IMR-90 (cell line): ENCODE data around the gene CRCP. TPM values are rescaled to one million over a fixed set of nuclear protein-coding genes. Genes with fewer than 3 reads are reported as not detected.

Experiments
- ATAC-seq: fragments of 200-7000 bp; cut with Tn5 transposase; 2 replicates; pipeline ENCODE4 v1.9.1; 2020; ENCODE audit warnings: low read depth, mild to moderate bottlenecking, moderate library complexity
- BruUV-seq: library from RNA; stranded (reverse); fragments of 400-500 nt; replicated peaks from 2 replicates; lab custom pipeline; 2021; lab: Mats Ljungman, UMichigan
- CTCF ChIA-PET: fragments of 300-600 bp; formaldehyde crosslinking; extraction: SDS; loops from one replicate; lab custom pipeline; 2021; ENCODE audit warnings: antibody characterized with exemption; lab: Yijun Ruan, JAX
- POLR2A ChIA-PET: fragments of 300-600 bp; sonication (Branson Sonifier 250); formaldehyde crosslinking; loops from one replicate; lab custom pipeline; 2022; ENCODE audit warnings: antibody characterized with exemption; ENCODE audit not compliant: unreplicated experiment; lab: Charles Lee
- DNase-seq: peaks from one replicate; pipeline ENCODE4 v3.0.0; 2013
- H2AFZ ChIP-seq: replicated peaks from 2 replicates; pipeline ENCODE3; 2013; ENCODE audit warnings: low read length, mild to moderate bottlenecking; ENCODE audit not compliant: poor library complexity
- H2AK5ac ChIP-seq: 2 replicates; pipeline ENCODE4 v1.6.1; 2013; ENCODE audit warnings: low read depth, low read length, inconsistent platforms
- H2AK9ac ChIP-seq: replicated peaks from 2 replicates; pipeline ENCODE3; 2013; ENCODE audit warnings: mild to moderate bottlenecking, low read depth, low read length, moderate library complexity; ENCODE audit not compliant: poor library complexity
- H2BK120ac ChIP-seq: 2 replicates; pipeline ENCODE4 v1.6.1; 2013; ENCODE audit warnings: low read depth, low read length, inconsistent platforms
- H2BK15ac ChIP-seq: 3 replicates; pipeline ENCODE4 v1.6.1; 2013; ENCODE audit warnings: low read depth, low read length, inconsistent platforms
- H2BK20ac ChIP-seq: 2 replicates; pipeline ENCODE4 v1.6.1; 2013; ENCODE audit warnings: low read depth, mild to moderate bottlenecking, inconsistent platforms, low read length, moderate library complexity
- H2BK5ac ChIP-seq: 2 replicates; pipeline ENCODE4 v1.6.1; 2013; ENCODE audit warnings: mild to moderate bottlenecking, low read depth, low read length, inconsistent platforms; ENCODE audit not compliant: poor library complexity, severe bottlenecking
- H3K14ac ChIP-seq: replicated peaks from 2 replicates; pipeline ENCODE4 v1.6.1; 2013; ENCODE audit warnings: low read depth, low read length, inconsistent platforms
- H3K18ac ChIP-seq: 2 replicates; pipeline ENCODE4 v1.6.1; 2013; ENCODE audit warnings: low read depth, low read length, control low read depth
- H3K23ac ChIP-seq: 2 replicates; pipeline ENCODE4 v1.6.1; 2013; ENCODE audit warnings: low read depth, low read length, inconsistent platforms
- H3K27ac ChIP-seq: 2 replicates; pipeline ENCODE4 v1.5.1; 2013; ENCODE audit warnings: mild to moderate bottlenecking, control low read depth, low read length; ENCODE audit not compliant: insufficient read depth
- H3K27me3 ChIP-seq: 2 replicates; pipeline ENCODE4 v1.6.1; 2013; ENCODE audit warnings: low read length; ENCODE audit not compliant: control insufficient read depth, insufficient read depth
- H3K36me3 ChIP-seq: 2 replicates; pipeline ENCODE4 v1.6.1; 2013; ENCODE audit warnings: low read length, mixed read lengths; ENCODE audit not compliant: control insufficient read depth, insufficient read depth
- H3K4ac ChIP-seq: 2 replicates; pipeline ENCODE4 v1.6.1; 2013; ENCODE audit warnings: low read depth, low read length, inconsistent platforms
- H3K4me1 ChIP-seq: 2 replicates; pipeline ENCODE4 v1.6.1; 2013; ENCODE audit warnings: low read length, mixed read lengths; ENCODE audit not compliant: control insufficient read depth, insufficient read depth
- H3K4me2 ChIP-seq: 2 replicates; pipeline ENCODE4 v1.6.1; 2013; ENCODE audit warnings: low read depth, mild to moderate bottlenecking, control low read depth, low read length, moderate library complexity
- H3K4me3 ChIP-seq: 2 replicates; pipeline ENCODE4 v1.5.1; 2013; ENCODE audit warnings: low read depth, mild to moderate bottlenecking, control low read depth, low read length, moderate library complexity; ENCODE audit not compliant: insufficient read depth
- H3K56ac ChIP-seq: 2 replicates; pipeline ENCODE4 v1.6.1; 2013; ENCODE audit warnings: low read length, inconsistent platforms; ENCODE audit not compliant: insufficient read depth; ENCODE audit errors: extremely low read depth
- H3K79me1 ChIP-seq, 2 experiments: 2 replicates each; pipeline ENCODE4 v1.6.1; 2013; ENCODE audit warnings: low read length in 2 of 2, inconsistent platforms in 1 of 2, low read depth in 1 of 2
- H3K9ac ChIP-seq: 2 replicates; pipeline ENCODE4 v1.6.1; 2013; ENCODE audit warnings: low read depth, low read length, control low read depth
- H3K9me1 ChIP-seq: 2 replicates; pipeline ENCODE4 v1.6.1; 2013; ENCODE audit warnings: low read length, inconsistent platforms; ENCODE audit not compliant: insufficient read depth
- H3K9me3 ChIP-seq: 2 replicates; pipeline ENCODE4 v1.6.1; 2013; ENCODE audit warnings: low read length; ENCODE audit not compliant: control insufficient read depth, insufficient read depth
- H4K20me1 ChIP-seq: 2 replicates; pipeline ENCODE4 v1.6.1; 2013; ENCODE audit warnings: low read length, inconsistent platforms; ENCODE audit not compliant: insufficient read depth
- H4K5ac ChIP-seq: 2 replicates; pipeline ENCODE4 v1.6.1; 2013; ENCODE audit warnings: mild to moderate bottlenecking, low read depth, low read length, control low read depth
- H4K8ac ChIP-seq, 2 experiments: 2 replicates each; pipeline ENCODE4 v1.6.1; 2013; ENCODE audit warnings: low read depth in 2 of 2, low read length in 2 of 2, control low read depth in 1 of 2, inconsistent platforms in 1 of 2
- H4K91ac ChIP-seq: 2 replicates; pipeline ENCODE4 v1.6.1; 2013; ENCODE audit warnings: low read depth, low read length, inconsistent platforms; ENCODE audit not compliant: insufficient read depth
- CTCF ChIP-seq: conservative IDR thresholded peaks from 2 replicates; pipeline ENCODE4 v1.5.1; 2012; ENCODE audit warnings: mild to moderate bottlenecking, low read depth, low read length, improper control_type of control experiment
- ELK1 ChIP-seq: fragments of 150-350 bp; IDR thresholded peaks from 2 replicates; pipeline ENCODE4 v1.6.1; 2016; ENCODE audit warnings: low read depth, mild to moderate bottlenecking, low read length, moderate library complexity, borderline replicate concordance
- FOS ChIP-seq: fragments of 150-350 bp; IDR thresholded peaks from 2 replicates; pipeline ENCODE4 v1.6.1; 2016; ENCODE audit warnings: low read depth, low read length
- MAFK ChIP-seq: IDR thresholded peaks from 2 replicates; pipeline ENCODE4 v1.6.1; 2012; ENCODE audit warnings: low read depth, low read length, improper control_type of control experiment
- MAZ ChIP-seq: IDR thresholded peaks from 2 replicates; pipeline ENCODE4 v1.6.1; 2012; ENCODE audit warnings: low read depth, mild to moderate bottlenecking, low read length, improper control_type of control experiment, moderate library complexity, borderline replicate concordance
- MXI1 ChIP-seq: IDR thresholded peaks from 2 replicates; pipeline ENCODE4 v1.6.1; 2012; ENCODE audit warnings: low read depth, mild to moderate bottlenecking, low read length, moderate library complexity, borderline replicate concordance
- NFE2L2 ChIP-seq: fragments of 150-350 bp; IDR thresholded peaks from 2 replicates; pipeline ENCODE4 v1.6.1; 2016; ENCODE audit warnings: low read depth, mild to moderate bottlenecking, low read length
- POLR2A ChIP-seq: IDR thresholded peaks from 2 replicates; pipeline ENCODE4 v1.6.1; 2012; ENCODE audit warnings: mild to moderate bottlenecking, low read depth, low read length
- RAD21 ChIP-seq: IDR thresholded peaks from 2 replicates; pipeline ENCODE4 v1.6.1; 2012; ENCODE audit warnings: low read length, improper control_type of control experiment
- RFX5 ChIP-seq: IDR thresholded peaks from 2 replicates; pipeline ENCODE4 v1.8.0; 2012; ENCODE audit warnings: low read depth, mild to moderate bottlenecking, low read length, moderate library complexity
- SMC3 ChIP-seq: fragments of 150-350 bp; IDR thresholded peaks from 2 replicates; pipeline ENCODE4 v1.6.1; 2016; ENCODE audit warnings: low read depth, mild to moderate bottlenecking, antibody characterized with exemption, low read length, moderate library complexity
- USF2 ChIP-seq: fragments of 150-350 bp; IDR thresholded peaks from 2 replicates; pipeline ENCODE4 v1.6.1; 2017; ENCODE audit warnings: mild to moderate bottlenecking, antibody characterized with exemption, low read length, low read depth
- WGBS, 2 experiments: methylation state at CpG; one replicate each; pipeline versions ENCODE4 v1.1.5 to v1.1.7; 2013; ENCODE audit warnings: missing lambda C conversion rate in 2 of 2; ENCODE audit not compliant: insufficient read length in 1 of 2; ENCODE audit errors: extremely low coverage in 2 of 2; 5-methylcytosine and 5-hydroxymethylcytosine counted together
- dilution Hi-C: fragments of 300-500 bp; cut with HindIII; formaldehyde crosslinking; loops from one replicate; pipeline ENCODE4 v1.14.3; 2018; ENCODE audit warnings: low sequenced_read_pairs; ENCODE audit not compliant: unreplicated experiment
- in situ Hi-C: fragments of 300-500 bp; cut with MboI; formaldehyde crosslinking; loops from 3 replicates; pipeline ENCODE4 v1.14.3; 2019; ENCODE audit warnings: low sequenced_read_pairs, inconsistent platforms, mixed read lengths
- intact Hi-C: fragments of 100-400 bp; cut with micrococcal nuclease; formaldehyde crosslinking; loops from 2 replicates; pipeline ENCODE4 v1.10.0; 2022
- polyA plus RNA-seq, 3 experiments: library from polyadenylated mRNA; depleted of rRNA; stranded (reverse); fragments of >200 nt; gene quantifications; 2 replicates each; pipeline ENCODE4 v1.2.3, GENCODE V29; 2012; ENCODE audit warnings: low replicate concordance in 1 of 3
- total RNA-seq: library from RNA; depleted of rRNA; stranded (reverse); fragments of >200 nt; gene quantifications from 2 replicates; pipeline ENCODE4 v1.2.3, GENCODE V29; 2012

The CRCP gene
- total and polyA plus RNA-seq, 2 of the 4 experiments (the other 2 are of a cell fraction) = 22.9 to 37.5 TPM

GRCh38 chr7:66146701-66147100, 32.1 kb downstream of the CRCP start:
- Histone ChIP-seq H2AK5ac (no peak overlapping the region), H2BK5ac (peak overlapping the region; percentile 9), H2BK15ac (no peak overlapping the region), H3K36me3 (peaks cover 22% of the 10 kb centered on the region), H3K4me3 (no peak overlapping the region), H4K8ac (no peak overlapping the region), H4K20me1 (peaks cover 5% of the 10 kb centered on the region; the same call in 1 of the 2 replicates), H3K56ac (no peak overlapping the region), H2AFZ (no peak overlapping the region), H2BK20ac (no peak overlapping the region), H3K4me1 (peaks cover 35% of the 10 kb centered on the region), H3K9me1 (peaks cover 32% of the 10 kb centered on the region), H3K4ac (no peak overlapping the region), H3K14ac (no peak overlapping the region), H4K5ac (no peak overlapping the region), H3K9me3 (no peaks in the 10 kb centered on the region), H3K18ac (peak overlapping the region; percentile 45; the same call in 1 of the 2 replicates), H3K27me3 (no peaks in the 10 kb centered on the region), H2AK9ac (no peak overlapping the region), H4K91ac (no peak overlapping the region), H3K4me2 (0 out of 2 replicates have a peak overlapping the region, but pooled peaks have one; percentile 16), H3K23ac (no peak overlapping the region), H3K27ac (peak overlapping the region; percentile 53; the same call in 1 of the 2 replicates), H2BK120ac (no peak overlapping the region), H3K9ac (no peak overlapping the region), H3K79me1 (peaks cover 18 to 78% of the 10 kb centered on the region in 2 experiments; a peak in 3 of 4 replicates)
- dilution Hi-C loops (no loop called here), in situ Hi-C loops (no loop called here), intact Hi-C loops (loop anchor here (10.0 kb wide), 2 partner anchors 58 to 358 kb away; partner anchors contain the start of gene TPST1)
- DNase-seq (peak; percentile 63), ATAC-seq (peak; percentile 42)
- ChIA-PET CTCF (interaction anchor here (0.7 to 0.8 kb wide), 2 partner anchors 32 to 36 kb away, joined by 3 read pairs; partner anchors contain the start of gene CRCP), POLR2A (no interaction called here)
- TF ChIP-seq MXI1 (no peak), ELK1 (no peak), MAZ (no peak), RAD21 (no peak), NFE2L2 (no peak), SMC3 (no peak), FOS (no peak), RFX5 (no peak), USF2 (no peak), POLR2A (no peak), MAFK (no peak), CTCF (no peak)
- no CpG with 5 or more reads among the region's 5 CpGs for WGBS, 2 experiments
- BruUV-seq = no TSS peak
